Measurements from ENCODE around the gene DYSF.

Gene DYSF

DNA sequence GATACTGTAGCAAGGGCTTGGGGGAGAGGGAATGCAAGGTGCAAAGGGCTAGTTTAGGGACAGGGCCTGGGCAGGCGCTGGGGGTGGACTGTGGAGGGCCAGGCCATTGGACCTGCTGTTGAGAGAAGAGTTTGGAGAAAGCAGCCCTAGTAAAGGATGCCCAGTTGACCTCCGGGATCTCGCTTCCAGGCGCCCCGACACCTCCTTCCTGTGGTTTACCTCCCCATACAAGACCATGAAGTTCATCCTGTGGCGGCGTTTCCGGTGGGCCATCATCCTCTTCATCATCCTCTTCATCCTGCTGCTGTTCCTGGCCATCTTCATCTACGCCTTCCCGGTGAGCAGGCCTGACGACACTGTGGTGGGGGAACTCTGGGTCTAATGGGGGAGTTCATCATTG lies 229.0 kb downstream of the DYSF start:
- DNase-seq, result no peak

DNA sequence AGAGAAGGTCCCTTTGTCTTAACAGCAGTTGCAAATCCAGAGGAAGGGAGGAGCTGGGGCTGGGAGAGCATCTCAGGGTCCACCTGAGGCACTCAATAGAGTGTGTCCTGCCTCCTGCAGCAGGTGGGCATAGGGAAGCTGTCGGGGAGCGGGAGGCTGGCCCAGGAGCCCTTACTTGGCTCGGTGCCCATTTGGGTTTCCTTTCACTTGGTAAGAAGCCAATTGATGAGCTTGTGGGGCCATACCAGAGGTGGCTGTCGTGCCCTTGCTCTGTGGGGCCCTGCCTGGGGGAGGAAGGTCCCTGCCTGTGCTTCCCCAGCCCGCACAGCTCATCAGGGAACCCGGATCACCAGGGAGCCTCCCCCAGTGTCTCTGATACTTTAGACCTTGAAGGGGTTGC lies 229.7 kb downstream of the DYSF start:
- no peak for DNase-seq

DNA sequence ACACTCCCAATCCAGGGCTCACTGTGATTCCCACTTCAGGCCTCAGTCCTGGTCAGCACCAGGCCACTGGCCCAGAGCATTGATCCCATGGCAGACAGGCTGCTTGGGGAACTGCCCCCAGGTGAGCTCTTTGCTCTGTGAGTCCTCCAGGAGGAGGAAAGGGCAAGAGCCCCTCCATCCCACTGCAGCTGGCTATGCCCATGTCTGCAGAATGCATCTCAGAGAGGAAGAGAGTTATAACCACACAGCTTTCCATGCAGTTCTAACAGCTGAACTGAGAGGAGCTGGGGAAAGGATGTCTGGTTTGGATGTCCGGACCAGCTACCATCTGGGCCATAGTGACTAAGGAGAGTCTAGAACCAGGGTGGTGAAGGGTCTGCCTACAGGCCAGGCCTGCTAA lies 230.3 kb downstream of the DYSF start:
- DNase-seq, result no peak

DNA sequence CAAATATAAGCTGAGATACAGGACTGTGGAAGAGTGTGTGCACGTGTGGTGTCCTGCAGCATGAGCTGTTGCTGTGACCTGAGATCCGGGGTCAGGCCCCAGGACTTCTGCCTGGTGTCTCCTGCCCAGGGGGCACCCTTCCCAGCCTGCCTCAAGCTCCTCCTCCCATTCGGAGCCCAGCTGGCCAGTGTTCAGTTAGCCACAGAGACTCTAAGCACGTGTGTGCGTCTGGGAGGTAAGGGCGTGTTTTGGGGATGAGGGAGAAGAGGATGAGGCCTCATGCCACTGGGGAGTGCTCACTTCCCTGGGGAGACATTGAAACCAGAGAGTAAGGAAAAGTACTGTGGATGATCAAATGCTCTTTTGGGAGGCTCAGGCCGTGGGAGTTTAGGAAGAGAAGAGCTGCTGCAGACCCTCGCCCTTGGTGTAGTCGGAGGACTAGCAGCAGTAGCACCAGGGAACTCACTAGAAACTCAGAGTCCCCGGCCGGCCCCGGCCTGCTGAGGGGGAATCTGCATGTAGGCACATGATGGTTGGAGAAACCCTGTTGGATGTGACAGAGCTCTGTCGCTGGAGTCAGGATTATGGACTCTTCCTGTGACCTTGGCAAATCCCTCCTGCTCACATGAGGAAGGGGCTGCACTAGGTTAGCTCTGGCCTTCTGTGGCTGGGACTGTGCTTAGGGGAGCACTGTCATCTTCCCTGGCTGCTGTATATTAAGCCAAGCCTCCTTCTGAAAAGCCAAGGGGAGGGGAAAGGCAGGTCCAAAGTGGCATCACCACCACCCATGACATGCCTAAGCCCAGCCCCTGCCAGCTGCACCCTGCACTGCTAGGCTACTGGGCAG lies 231.1 kb downstream of the DYSF start:
- DNase-seq, result no peak

DNA sequence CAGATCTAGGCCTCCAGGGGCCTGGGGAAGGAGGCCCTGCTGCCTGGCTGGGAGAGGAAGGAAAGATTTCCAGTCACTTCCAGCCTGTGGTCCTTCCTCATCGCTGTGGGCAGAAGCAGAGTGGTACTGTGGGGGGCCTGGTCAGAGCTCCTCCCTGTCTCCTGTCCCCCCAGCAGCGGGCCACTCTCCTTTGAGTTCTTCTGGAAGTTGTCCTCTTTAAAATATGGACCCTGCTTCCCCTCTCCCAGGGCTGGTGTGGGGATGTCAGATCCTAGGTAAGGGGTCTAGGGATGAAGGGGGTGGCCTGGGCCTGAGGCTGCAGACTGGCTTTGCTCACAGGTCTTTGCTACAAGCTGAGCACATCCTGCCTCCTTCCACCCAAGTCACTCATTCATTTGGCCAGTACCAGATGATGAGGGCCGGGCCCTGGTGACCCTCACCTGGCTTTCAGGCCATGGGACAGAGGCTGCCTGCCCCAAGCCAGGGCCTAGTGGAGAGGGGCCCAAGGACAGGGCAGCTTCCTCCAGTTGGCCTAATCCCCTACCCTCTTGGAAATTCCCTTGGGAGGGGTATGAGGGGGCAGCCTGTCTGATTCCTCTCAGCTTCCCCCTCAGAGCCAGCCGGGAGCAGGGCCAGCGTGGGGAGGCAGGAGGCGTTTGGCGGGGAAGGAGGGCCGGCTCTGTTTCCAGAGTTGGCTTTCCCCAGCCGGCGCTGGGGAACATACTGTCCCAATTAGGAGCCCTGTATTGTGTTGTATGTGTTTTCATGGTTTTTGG lies 231.9 kb downstream of the DYSF start:
- DNase-seq, result no peak

DNA sequence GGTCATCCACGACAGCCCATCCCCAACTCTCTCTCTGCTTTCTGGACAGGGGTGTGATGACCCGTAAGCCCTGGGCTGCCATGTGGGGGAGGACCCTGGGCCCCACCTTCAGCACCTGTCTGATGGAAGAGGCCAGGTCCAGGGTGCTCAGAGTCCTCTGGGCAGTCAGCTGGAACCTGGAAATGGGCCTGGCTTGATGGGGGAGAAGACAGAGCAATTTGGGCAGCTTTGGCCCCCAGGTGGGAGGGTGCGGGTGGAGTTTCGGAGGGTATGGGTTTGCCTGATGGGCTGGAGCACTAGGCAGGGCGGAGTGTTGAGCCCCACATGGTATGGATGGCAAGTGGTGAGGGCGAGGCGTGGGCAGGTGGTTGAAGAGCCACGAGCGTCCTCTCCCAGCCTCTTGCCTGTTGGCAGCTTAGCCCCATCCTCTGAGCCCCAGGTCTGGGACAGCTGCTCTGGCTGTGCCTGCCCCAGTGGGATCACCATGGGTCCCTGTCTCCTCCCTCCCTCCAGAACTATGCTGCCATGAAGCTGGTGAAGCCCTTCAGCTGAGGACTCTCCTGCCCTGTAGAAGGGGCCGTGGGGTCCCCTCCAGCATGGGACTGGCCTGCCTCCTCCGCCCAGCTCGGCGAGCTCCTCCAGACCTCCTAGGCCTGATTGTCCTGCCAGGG lies 232.7 kb downstream of the DYSF start:
- DNase-seq, result no peak

DNA sequence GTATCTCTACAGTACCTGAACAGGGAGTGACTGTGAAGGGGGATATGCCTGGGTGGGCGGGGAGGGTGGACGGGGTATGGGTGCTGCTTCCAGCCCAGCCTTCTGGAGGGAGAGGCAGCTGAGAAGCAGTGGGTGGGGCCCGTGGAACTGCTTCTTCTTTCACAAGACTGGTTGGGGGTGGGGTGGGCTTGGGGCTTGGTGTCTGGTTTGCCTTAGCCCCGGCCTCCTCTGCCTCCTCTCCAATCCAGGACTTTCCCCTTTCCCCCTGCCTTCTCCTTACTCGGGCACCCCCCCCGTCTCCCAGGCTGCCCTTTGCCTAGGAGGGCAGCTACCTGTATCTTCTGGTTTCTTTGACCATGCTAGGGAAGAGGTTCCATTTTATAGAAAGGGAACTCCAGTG lies 233.4 kb downstream of the DYSF start:
- DNase-seq, result no peak

DNA sequence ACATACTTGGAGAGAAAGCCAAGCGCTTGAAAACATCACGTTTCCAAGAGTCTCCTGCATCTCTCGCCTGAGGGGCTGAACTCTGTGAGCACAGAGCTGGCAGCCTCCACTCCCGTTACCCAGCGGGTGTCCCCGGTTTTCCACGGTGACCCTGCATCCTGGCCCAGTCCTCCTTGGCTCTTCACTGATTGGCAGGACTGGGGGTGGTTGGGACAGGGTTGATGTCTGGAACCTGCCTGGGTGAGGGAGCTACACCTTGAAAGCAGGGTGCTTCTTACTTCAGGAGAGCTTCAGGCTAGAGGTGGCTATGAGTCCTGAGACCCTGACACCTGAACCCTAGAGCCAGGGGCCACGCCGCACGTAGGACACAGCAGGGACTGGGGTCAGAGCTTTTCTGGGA lies 234.1 kb downstream of the DYSF start:
- no peak for DNase-seq

DNA sequence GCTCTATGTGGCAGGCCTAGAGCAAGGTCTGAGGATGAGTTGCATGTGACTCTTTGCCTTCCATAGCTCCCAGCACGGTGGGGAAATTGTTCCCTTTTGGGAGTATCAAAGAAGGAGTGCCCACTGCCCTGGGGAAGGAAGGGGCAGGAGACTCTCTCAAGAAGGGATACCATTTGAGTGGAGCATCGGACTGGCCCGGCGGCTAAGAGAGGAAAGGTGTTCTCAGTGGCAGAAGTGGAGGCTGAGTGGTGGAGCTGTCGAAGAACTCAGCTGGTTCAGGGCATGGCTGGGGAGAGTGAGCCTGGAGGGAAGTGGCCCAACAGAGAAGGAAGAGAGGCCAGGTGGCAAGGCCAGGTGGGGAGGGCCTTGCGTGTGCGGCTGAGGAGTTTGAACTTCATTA lies 235.2 kb downstream of the DYSF start:
- DNase-seq, result no peak

DNA sequence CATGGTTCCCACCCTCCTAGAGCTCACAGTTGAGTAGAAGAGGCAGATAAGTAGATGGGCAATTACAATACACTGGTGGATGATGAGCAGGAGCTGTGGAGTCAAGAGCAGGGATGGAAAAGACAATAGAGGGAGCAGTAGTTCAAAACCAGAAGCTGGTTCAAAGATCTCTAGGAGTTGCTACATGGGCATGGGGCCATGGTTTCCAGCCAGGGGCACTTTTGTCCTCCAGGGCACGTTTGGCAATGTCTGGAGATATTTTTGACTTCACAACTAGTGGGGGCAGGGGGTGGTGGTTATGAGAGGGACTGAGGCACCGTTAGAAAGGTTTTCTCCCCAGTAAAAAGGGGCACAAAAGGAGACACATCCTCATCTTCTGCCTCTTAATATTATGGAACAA lies 236.0 kb downstream of the DYSF start:
- DNase-seq, result no peak

DNA sequence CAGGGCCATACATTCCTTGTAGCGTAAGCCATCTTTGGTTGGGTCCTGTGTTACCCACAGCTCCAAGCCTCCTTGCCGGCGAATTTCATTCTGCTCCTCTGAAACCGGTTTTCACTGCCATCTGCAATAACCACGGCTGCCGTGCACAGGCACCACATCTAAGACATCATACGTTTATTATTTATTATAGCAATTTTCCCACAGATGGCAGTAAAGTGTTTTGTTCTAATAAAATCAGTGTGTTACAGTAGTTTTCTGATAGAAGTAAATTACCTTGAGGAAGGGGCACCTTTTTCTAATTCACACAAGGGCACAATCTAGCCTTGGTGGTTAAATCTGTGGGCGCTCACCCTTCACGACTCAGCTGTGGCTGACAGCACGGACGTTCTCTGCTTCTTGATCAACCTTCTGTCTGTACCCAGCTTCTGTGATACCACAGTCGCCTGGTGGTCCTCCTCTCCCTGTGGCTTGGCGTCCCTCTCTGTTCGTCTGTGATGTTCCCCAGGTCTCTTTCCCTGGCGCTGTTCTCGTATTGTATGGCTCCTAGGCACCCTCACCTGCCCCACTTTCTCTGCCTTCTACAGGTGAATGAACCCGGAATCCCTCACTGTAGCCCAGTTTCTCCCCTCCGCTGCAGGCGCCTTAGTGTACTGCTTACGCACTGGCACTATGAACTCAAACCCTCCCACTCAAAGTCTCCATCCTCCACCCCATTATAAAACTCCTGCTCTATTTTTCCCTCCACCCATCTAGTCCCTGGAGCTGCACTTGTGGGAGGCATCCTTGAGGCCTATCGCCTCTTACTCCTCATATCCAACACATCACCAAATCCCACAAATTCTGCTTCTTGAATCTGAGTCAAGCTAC lies 236.8 kb downstream of the DYSF start:
- no peak for DNase-seq

DNA sequence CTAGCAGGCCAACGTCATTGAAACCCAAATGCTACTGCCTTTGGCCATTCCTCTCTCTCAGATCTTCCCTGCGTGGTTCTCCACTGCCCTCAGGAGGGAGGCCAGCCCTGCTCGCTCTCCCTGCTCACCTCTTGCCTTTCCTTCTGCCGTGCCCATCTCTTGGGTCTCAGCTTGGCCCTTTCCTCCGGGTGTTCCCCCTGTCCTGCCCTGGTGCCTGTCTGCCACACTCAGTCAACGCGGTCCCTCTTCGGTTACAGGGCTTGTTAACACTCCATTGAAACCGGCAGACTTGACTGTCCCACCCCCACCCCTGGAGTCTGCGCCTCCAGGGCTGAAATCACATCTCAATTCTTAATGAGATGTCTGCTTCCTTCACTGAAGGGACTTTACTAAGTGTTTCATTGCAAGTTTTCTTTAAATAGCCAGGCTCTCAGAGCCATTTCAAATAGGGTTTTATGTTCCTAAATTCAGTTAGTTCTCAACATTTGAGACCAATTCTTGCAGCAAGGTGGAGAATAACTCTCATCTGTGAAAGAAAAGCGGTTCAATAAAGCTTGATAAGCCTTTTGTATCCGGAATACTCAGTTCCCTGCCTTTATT lies 237.6 kb downstream of the DYSF start:
- DNase-seq, result no peak

DNA sequence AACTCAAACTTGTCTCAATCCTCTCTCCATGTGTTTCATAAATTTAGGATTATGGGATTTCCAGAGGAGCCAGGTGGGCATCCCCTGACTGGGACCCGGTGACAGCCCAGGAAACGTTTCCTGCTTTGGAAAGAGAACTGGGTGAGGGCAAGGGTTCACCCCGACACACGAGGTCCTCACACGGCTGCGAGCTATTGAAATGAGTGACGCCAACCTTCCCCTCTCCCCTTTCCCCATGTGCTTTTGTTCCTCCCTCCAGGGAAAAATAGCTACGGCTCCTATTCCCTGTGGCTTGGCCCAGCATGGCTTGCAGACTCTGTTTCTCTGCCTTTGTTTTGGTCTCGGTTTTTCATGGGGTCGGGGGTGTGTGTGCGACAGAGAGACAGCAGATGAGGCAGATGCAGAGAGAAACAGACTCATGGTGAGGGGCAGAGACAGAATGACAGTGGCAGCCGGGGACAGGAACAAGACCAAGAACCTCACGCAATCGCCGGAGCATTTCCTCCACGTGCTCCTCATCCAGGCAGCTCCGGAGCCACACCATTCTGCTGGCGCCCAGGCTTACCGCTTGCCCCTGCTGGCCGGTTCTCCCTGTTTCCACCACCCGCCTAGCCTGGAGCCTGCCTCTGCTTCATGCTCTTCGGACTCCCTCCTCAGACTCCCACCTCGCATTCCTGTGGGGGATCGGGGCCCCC lies 238.5 kb downstream of the DYSF start:
- no peak for DNase-seq

DNA sequence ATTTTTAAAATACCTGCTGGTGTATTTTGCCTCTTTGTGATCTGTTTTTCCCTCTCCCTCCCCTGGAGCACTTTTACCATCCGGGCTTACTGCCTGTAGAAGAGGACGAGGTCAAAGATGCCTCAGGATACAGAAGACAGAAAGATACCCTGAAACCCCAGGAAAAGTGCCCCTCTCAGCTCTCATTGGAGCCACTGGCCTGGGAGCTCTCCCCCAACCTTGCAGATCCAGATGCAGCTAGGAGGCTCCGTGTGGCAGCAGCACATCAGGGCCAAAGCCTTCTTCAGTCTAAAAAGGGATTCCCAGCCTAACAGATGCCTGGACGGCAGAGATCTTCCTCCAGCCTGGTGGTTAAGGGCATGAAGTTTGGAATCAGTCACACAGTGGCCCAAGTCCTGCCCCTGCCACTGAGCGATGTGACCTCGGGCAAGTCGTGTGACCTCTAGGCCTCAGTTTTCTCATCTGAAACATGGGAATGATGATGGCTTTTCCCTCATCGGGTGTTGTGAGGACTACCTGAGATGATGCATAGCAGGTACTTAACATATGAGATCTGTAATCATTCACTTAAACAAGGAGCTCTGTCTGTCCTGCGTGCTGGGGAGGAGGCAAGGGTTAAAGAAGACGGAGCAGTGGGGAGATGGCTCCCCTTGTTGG lies 239.4 kb downstream of the DYSF start:
- no peak for DNase-seq

DNA sequence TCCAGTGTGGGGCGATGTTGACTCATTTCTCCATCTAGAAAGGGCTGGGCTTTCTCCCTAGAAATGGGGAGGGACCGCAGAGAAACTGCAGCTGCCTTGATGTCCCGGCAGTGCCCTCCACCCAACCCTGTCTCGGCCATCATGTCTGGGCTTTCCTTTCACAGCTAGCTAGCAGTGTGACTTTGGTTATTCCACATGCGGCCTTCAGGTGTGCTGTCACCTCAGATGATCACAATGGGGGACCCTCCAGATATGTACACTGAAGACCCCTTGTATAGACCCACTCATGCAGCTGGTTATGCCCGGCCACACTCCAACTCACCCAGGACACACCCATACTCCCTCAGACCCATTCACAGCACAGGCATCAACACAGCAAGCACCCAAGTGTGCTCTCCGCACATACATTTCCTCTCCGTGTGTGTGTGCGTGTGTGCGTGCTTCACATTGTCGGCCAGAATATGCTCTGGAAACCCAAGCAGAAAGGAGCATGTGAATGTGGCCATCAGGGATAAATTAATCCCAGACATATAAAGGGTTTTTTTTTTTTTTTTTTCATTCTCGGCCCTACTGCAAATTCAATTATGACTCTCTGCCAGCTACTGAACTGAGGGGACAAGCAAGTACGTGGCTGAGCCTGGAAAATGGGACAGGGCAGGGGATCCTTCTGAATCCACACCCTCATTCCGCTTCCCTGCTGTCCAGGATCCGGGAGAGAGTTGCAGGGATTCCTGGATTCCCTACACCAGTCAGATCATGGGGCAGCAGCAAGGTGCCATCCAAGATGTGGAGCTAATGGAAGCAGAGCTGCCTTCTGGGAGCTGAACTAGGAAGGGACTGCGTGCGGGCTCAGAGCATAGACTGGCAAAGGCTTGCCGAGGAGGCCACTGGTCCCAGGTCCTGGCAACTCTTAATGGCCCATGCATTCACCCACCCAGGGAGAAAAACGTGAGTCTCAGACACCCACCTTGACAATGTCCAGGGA lies 240.2 kb downstream of the DYSF start:
- DNase-seq, result no peak

DNA sequence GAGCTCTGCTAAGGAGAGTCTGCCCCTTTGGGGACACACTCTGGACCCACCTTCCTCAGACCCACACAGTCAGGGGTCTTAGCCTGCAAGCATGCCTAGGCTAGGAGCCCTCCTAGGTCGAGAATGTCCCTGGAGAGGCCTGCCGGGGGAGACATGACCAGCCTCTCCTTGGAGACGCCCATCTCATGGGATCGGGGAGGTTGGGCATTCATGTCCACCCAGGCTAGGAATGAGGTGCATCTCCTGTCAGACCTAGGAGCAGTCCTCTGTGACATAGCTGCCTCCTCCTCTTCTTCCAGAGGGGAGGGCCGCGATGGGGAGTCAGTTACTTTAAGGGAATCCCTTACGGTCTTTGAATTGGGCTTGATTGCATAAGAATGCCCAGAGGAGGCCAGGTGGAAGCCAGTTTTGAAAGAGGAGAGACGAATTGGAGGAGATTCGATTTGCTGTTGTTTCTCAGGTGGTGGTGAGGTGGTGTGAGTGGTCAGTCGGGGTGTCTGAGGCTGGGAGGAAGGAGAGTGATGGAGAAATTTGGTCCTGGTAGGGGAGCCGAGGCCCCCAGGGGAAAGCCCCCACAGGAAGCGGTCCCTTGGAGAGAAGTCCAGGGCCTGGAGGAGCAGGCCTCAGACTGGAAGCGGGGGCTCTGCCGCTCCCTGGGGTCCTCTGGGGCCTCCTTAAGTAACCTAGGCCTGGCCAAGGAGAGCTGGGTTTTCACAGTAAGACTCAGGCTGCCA lies 241.3 kb downstream of the DYSF start:
- DNase-seq, result no peak

DNA sequence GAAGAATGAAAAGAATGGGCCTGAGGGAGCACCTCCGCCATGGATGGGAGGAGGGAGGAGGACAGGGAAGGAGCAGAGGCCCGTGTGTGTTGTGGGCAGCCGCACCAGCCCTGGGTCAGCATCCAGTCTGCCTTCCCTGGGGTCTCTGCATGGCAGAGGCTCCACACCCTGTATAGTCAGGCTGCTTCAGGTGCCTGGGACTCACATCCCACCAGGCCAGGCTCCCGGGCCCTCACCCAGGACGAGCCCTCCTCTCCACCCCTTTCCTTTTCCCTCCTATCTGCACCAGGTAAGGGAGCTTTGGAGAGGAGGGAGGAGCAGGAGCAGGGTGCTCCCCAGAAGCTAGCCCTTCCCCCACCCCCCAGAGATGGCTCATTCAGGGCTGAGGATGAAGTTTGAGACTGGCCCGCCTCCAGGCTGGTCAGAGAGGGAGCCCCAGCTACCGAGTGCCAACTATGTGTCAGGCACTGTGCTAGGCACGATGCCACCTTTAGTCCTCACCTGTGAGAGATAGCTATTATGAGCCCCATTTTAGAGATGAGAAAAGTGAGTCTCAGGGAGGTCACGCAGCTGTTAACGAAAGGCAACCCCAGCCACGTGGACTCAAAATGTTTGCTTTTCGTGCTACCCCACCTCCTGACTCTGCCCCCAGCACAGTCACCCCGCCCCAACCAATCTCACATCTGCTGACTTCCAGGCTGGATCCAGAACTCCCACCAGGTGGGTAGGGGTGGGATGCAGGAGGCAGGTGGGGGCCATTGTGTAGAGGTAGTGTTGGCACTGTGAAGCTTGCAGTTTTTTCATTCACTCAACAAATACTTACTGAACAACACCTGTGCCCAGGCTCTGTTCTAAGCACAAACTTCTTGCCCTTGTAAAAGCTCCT lies 242.1 kb downstream of the DYSF start:
- no peak for DNase-seq

DNA sequence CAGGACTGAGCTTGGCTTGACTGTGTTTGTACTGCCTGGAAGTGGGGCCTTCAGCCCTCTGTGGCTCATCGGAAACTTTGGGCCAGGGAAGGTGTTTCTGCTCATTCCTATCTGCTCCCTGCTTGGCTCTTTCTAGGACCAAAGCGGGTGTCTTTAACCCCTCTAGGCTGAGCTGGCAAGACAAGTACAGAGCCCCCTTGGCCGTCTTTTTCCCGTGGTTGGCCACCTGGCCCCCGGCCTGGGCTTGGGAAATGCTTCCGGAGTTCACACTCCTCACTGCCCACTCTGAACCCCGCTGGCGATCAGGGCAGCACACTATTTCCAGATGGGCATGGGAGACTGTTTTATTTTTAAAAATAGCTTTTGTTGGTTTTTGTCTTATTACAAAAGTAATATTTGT lies 243.0 kb downstream of the DYSF start:
- no peak for DNase-seq

Measured in activated CD4-positive, alpha-beta T cell treated with anti-CD3 and anti-CD28 coated beads for 4 hours (primary cell).